Activated CD8-positive, alpha-beta T cell treated with anti-CD3 and anti-CD28 coated beads for 36 hours (primary cell): ENCODE results near the gene CDC37L1. TPM values are rescaled to one million over a fixed set of nuclear protein-coding genes. Genes with fewer than 3 reads are reported as not detected.

Experiments
- ATAC-seq: fragments of 200-7000 bp; cut with Tn5 transposase; one replicate; pipeline ENCODE4 v1.10.0; 2021; ENCODE audit warnings: mild to moderate bottlenecking, moderate library complexity
- CTCF ChIA-PET: fragments of 350-600 bp; sonication (Branson Sonifier 250); formaldehyde crosslinking; loops from one replicate; lab custom pipeline; 2021; ENCODE audit warnings: antibody characterized with exemption; lab: Charles Lee
- POLR2A ChIA-PET: fragments of 350-600 bp; sonication (Branson Sonifier 250); formaldehyde crosslinking; loops from one replicate; lab custom pipeline; 2021; ENCODE audit warnings: antibody characterized with exemption; lab: Charles Lee
- DNase-seq: peaks from one replicate; pipeline ENCODE4 v3.0.0-alpha.2; 2020
- H3K27ac Mint-ChIP-seq: one replicate; pipeline ENCODE4 v1.8.0; 2021; ENCODE audit warnings: mild to moderate bottlenecking, mixed read lengths
- H3K27me3 Mint-ChIP-seq: one replicate; pipeline ENCODE4 v1.8.0; 2021; ENCODE audit warnings: mixed read lengths
- H3K36me3 Mint-ChIP-seq: one replicate; pipeline ENCODE4 v1.8.0; 2021; ENCODE audit warnings: low read depth, mixed read lengths
- H3K4me1 Mint-ChIP-seq: one replicate; pipeline ENCODE4 v1.8.0; 2021; ENCODE audit warnings: low read depth, mixed read lengths
- H3K4me3 Mint-ChIP-seq: one replicate; pipeline ENCODE4 v1.8.0; 2021; ENCODE audit warnings: mild to moderate bottlenecking, moderate library complexity, mixed read lengths
- H3K9me3 Mint-ChIP-seq: one replicate; pipeline ENCODE4 v1.8.0; 2021; ENCODE audit warnings: mixed read lengths
- intact Hi-C: fragments of 100-400 bp; cut with micrococcal nuclease; formaldehyde crosslinking; loops from one replicate; pipeline ENCODE4 v1.10.0; 2022
- total RNA-seq, 2 experiments: library from RNA; stranded (reverse); gene quantifications; one replicate each; pipeline ENCODE4 v1.2.3, GENCODE V29; 2021
- TF ChIP-seq, protein P1 (sequence below): fragments of 200-600 bp; IDR thresholded peaks from one replicate; pipeline ENCODE4 v1.8.0; 2022; ENCODE audit warnings: antibody characterized with exemption, mild to moderate bottlenecking

CDC37L1 gene
- total RNA-seq, 2 experiments from 2014 or later = 10.0 to 10.2 TPM

DNA sequence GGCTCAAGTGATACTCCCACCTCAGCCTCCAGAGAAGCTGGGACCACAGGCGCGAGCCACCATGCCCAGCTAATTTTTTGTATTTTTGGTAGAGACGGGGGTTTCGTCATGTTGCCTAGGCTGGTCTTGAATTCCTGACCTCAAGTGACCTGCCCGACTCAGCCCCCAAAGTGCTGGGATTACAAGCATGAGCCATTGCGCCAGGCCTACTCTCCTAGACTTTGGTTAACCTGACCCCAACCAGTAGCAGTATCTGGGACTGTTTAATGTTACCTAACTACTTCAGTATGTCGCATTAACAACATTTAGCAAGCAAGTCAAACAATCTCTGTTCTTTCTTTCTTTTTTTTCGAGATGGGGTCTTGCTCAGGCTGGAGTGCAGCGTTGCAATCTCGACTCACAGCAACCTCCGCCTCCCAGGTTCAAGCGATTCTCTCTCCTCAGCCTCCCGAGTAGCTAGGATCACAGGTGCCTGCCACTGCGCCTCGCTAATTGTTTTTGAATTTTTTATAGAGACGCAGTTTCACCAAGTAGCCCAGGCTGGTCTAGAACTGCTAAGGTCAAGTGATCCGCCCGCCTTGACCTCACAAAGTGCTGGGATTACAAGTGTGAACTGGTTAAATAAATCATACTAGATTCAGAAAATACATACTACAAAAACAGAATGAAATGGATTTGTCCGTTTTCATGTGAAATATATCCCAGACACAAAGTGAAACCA lies 59.7 kb downstream of the CDC37L1 start:
- ChIA-PET POLR2A (no interaction called here), CTCF (no interaction called here)
- Mint-ChIP-seq H3K4me3 (peak overlapping the region; percentile 88), H3K36me3 (peaks cover 9% of the 10 kb centered on the region), H3K27me3 (no peaks in the 10 kb centered on the region), H3K9me3 (no peaks in the 10 kb centered on the region), H3K4me1 (peaks cover 39% of the 10 kb centered on the region), H3K27ac (peak overlapping the region; percentile 90)
- intact Hi-C loops = no loop called here
- no peak for DNase-seq
- TF ChIP-seq, protein P1, sequence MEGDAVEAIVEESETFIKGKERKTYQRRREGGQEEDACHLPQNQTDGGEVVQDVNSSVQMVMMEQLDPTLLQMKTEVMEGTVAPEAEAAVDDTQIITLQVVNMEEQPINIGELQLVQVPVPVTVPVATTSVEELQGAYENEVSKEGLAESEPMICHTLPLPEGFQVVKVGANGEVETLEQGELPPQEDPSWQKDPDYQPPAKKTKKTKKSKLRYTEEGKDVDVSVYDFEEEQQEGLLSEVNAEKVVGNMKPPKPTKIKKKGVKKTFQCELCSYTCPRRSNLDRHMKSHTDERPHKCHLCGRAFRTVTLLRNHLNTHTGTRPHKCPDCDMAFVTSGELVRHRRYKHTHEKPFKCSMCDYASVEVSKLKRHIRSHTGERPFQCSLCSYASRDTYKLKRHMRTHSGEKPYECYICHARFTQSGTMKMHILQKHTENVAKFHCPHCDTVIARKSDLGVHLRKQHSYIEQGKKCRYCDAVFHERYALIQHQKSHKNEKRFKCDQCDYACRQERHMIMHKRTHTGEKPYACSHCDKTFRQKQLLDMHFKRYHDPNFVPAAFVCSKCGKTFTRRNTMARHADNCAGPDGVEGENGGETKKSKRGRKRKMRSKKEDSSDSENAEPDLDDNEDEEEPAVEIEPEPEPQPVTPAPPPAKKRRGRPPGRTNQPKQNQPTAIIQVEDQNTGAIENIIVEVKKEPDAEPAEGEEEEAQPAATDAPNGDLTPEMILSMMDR = no peak
- no peak for ATAC-seq

DNA sequence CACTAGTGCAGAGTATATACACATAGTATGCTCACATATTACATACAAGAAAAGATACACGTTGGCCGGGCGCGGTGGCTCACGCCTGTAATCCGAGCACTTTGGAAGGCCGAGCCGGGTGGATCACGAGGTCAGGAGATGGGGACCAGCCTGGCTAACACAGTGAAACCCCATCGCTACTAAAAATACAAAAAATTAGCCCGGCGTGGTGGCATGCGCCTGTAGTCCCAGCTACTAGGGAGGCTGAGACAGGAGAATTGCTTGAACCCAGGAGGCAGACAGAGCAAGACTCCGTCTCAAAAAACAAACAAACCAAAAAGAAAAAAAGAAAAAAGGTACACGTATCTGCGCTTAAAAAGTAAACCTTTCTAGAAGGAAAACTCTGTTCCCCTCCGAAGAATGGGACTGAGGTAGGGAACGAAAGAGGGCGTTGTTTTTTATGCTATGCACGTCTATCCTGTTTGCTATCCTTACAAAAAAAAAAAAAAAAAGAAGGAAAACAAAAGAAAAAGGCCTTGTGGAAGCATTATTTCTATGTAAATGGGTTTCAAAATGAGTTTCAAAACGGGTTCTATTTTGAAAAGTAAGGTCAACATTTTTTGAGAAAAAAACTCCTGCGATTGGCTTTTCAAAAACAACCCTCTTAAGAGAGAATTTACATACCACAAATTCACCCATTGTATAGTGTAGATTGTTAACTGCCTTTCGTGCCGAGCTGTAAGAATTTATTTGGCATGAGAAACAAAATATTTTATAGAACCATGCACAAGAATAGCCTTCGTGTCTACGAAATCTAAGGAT lies 60.4 kb downstream of the CDC37L1 start:
- peaks cover 7% of the 10 kb centered on the region for H3K36me3 Mint-ChIP-seq
- ChIA-PET CTCF (interaction anchor here (0.8 to 1.4 kb wide), 7 partner anchors 13 to 135 kb away, joined by 3 to 4 read pairs (median 4); no protein-coding TSS in a partner anchor), POLR2A (interaction anchor here (0.6 to 2.5 kb wide), 16 partner anchors 8 to 1213 kb away, joined by 3 to 10 read pairs (median 4); partner anchors contain the start of genes CDC37L1 and PLPP6)
- TF ChIP-seq, protein P1 = no peak
- peak overlapping the region; percentile 88 for H3K4me3 Mint-ChIP-seq
- peaks cover 33% of the 10 kb centered on the region for H3K4me1 Mint-ChIP-seq
- DNase-seq (no peak), ATAC-seq (no peak)
- no peaks in the 10 kb centered on the region for H3K9me3 Mint-ChIP-seq
- peak overlapping the region; percentile 90 for H3K27ac Mint-ChIP-seq
- no peaks in the 10 kb centered on the region for H3K27me3 Mint-ChIP-seq
- intact Hi-C loops = loop anchor here (5.0 to 10.0 kb wide), 2 partner anchors 62 to 135 kb away; partner anchors contain the start of gene CDC37L1

DNA sequence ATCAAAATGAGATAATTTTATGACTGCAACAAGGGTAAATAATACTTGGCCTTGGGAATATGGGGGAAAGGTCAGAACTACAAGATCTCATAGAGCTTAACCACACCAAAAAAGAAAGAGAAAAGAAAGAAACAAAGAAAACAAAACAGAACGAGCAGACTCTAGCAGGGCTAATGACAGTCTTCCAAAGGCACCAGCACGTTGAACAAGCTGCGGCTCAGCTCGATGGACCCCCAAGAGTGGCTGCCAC lies 60.9 kb downstream of the CDC37L1 start:
- H3K4me1 Mint-ChIP-seq = peaks cover 32% of the 10 kb centered on the region
- DNase-seq (no peak), ATAC-seq (no peak)
- no peaks in the 10 kb centered on the region for H3K9me3 Mint-ChIP-seq
- peak overlapping the region; percentile 90 for H3K27ac Mint-ChIP-seq
- H3K4me3 Mint-ChIP-seq = peak overlapping the region; percentile 88
- no peaks in the 10 kb centered on the region for H3K27me3 Mint-ChIP-seq
- CTCF ChIA-PET = interaction anchor here (0.8 to 1.4 kb wide), 8 partner anchors 13 to 228 kb away, joined by 3 to 4 read pairs (median 4); no protein-coding TSS in a partner anchor
- peaks cover 6% of the 10 kb centered on the region for H3K36me3 Mint-ChIP-seq
- POLR2A ChIA-PET = interaction anchor here (0.6 to 2.5 kb wide), 19 partner anchors 9 to 1214 kb away, joined by 3 to 10 read pairs (median 4); partner anchors contain the start of genes CDC37L1 and PLPP6
- TF ChIP-seq, protein P1 = no peak
- intact Hi-C loops = loop anchor here (5.0 to 10.0 kb wide), 2 partner anchors 63 to 136 kb away; partner anchors contain the start of gene CDC37L1

DNA sequence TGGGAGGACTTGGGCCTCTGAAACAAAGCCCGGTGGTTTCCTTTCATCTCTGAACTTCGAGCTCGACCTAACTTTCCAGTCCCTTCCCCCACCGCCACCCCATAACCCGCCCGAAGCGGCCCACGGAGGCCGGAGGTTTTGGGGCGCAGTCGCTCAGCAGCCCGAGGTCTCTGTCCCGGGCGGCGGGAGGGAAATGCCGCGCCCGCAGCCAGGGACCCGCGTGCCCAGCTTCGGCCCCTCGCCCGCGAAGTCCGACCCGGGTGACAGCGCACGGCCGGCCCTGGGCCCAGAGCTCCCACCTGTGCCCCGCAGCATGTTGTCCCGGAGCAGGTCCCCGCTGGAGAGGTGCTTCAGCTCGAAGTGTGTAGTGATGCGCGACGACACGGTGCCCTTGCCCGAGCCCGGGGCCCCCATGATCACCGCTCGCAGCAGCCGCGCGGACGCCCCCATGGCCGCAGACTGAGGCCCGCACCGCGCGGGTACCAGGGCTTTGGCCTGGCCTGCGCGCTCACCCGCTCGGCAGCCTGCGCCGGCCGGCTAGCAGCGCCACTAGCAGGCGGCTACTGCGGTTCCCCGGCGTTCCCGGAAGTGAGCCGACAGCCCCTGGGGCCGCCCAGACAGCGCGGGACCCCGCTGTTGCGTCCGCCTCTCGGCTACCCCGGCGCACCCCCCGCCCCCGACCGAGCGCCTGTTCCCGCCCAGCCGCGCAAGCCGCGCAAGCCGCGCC lies 61.4 kb downstream of the CDC37L1 start, which contains the start of gene AK3:
Gene AK3, minus strand, starts transcription at position 565 of the 727 bp plus-strand sequence. Its CDS starts 115 bp downstream, at position 450.
- H3K27me3 Mint-ChIP-seq = no peaks in the 10 kb centered on the region
- ChIA-PET POLR2A (interaction anchor here (0.6 to 2.5 kb wide), 20 partner anchors 9 to 1214 kb away, joined by 3 to 10 read pairs (median 4); partner anchors contain the start of genes CDC37L1 and PLPP6), CTCF (interaction anchor here (0.8 to 1.4 kb wide), 9 partner anchors 9 to 228 kb away, joined by 3 to 4 read pairs (median 4); no protein-coding TSS in a partner anchor)
- H3K27ac Mint-ChIP-seq = peak within 1 kb of the TSS; percentile 90
- ATAC-seq (peak; percentile 95), DNase-seq (peak; percentile 92)
- H3K4me3 Mint-ChIP-seq = peak within 1 kb of the TSS; percentile 88
- TF ChIP-seq, protein P1 = no peak
- H3K36me3 Mint-ChIP-seq = peaks cover 6% of the 10 kb centered on the region
- H3K9me3 Mint-ChIP-seq = no peaks in the 10 kb centered on the region
- intact Hi-C loops = loop anchor here (5.0 to 10.0 kb wide), 2 partner anchors 64 to 136 kb away; partner anchors contain the start of gene CDC37L1
- peaks cover 34% of the 10 kb centered on the region for H3K4me1 Mint-ChIP-seq
